ENCODE data around the gene MDH1B.

MDH1B gene

DNA sequence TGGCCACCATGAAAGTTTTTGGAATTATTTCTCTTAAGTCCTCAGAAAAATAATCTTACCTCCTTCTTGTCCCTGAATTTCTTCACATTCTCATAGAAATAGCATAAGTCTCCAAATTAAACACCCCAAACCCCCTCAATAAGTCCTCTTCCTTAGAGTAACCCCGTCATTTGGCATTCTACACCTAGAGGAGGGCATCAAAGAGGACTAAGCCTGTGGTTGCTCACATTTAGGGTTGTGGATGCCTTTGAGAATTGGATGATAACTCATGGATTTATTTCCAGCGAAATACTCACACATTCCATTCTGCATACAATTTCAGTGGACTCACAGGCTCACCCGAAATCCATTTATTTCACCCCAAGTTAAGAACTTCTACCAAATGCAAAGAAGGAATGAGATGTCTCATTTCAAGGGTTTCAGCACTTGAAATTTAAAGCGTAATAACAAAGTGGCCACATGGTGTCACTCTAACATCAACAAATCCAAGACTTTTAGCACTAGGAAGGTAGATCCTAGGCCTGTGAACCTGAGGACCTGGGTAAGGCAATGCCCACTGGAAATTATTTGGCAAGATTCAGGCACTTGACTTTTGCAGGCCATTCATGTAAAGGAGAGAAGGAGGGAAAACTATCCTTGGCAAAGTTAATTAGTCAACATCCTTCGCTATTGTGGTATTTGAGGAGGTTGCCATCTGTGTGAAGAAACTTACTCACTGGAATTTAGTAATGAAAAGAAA, 71.6 kb downstream of the MDH1B start:
- DNase-seq (ENCODE audit: low read depth): peak; percentile 47

DNA sequence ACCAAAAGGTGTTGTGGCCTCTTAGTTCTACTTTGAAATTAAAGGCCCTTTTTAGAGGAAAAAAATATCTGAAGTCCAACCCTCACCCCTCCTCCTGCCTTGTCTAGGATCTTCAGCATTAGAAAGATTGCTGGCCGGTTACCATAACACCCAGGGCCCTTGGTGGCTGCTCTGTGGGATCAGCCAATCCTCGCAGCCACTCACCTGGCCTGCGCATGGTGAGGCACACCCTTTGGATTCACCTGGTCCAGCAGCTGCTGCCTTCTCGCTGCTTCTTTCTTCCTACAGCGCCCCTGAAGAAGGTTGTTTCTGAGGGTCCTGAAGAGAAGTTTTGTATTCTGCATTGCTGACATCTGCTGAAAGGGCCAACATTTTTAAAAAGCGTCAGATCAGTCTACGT, 72.2 kb downstream of the MDH1B start:
- no peak for DNase-seq (ENCODE audit: low read depth)

DNA sequence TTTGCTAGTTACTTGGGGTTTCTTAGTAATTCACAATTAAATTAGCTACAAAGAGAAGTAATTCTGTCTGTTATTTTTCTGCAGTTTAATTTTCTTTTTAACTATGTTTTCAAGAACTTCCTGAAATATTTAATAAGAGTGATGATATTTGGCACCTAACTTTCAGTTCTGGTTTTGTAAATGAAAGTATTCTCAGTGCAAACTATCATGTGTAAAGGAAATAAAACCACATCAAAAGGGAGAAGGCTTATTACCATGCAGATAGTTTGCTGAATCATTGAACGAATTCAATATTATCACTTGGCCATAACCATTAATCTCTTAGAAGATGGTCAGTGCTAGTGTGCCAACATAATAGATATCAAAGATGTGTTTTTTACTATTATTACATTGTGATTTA, 76.1 kb downstream of the MDH1B start:
- DNase-seq (ENCODE audit: low read depth): no peak

DNA sequence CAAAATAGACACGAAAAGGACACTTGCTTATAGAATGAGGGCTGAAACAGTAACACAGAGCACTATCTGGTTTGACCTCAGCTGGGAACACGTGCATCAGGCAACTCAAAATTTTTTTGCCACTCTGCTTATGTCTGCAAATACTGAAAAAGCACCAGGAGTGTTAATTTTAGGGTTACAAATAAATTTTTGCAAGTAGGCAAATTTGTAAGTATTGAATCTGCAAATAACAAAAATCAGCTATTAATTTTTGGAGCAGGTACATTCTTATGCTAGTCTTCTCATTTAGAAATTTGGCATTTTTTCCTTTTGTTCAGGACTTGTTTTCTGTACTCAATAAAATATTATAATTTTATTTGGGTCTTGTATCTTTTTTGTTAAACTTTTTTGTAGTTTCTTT, 76.7 kb downstream of the MDH1B start:
- DNase-seq (ENCODE audit: low read depth): no peak
